ENCODE results near the gene SLC5A10.

DNA sequence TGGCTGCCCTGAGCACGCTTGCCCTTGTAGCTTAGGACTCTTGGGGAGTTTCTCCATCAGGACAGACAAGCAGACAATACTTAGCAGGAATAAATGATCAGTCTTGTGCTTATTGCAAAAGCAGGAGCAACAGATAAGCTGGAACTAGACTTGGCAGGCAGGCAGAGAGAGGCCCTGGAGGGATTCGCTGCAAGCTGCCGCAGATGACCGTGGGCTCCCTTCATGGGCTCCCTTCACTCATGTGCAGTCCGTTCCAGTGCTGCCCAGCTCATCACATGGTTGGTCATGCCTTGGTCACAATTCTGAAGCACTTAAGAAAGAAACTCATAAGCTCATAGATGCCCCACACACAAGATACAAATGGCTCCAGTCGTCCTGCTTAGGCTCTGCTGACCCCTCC, 2.4 kb upstream of the SLC5A10 start:
- TF ChIP-seq EZH2phosphoT487 (IDR thresholded peaks at IDR 0.05; ENCODE audit: low read length) (no peak), EZH2 (optimal IDR thresholded peaks at IDR 0.05; ENCODE audit: low read depth, low read length) (no peak)
- TF ChIP-seq, protein P1, sequence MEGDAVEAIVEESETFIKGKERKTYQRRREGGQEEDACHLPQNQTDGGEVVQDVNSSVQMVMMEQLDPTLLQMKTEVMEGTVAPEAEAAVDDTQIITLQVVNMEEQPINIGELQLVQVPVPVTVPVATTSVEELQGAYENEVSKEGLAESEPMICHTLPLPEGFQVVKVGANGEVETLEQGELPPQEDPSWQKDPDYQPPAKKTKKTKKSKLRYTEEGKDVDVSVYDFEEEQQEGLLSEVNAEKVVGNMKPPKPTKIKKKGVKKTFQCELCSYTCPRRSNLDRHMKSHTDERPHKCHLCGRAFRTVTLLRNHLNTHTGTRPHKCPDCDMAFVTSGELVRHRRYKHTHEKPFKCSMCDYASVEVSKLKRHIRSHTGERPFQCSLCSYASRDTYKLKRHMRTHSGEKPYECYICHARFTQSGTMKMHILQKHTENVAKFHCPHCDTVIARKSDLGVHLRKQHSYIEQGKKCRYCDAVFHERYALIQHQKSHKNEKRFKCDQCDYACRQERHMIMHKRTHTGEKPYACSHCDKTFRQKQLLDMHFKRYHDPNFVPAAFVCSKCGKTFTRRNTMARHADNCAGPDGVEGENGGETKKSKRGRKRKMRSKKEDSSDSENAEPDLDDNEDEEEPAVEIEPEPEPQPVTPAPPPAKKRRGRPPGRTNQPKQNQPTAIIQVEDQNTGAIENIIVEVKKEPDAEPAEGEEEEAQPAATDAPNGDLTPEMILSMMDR (IDR thresholded peaks at IDR 0.05; ENCODE audit: low read length) = no peak
